H9 (cell line): Measurements from ENCODE around the gene AFMID. TPM values are rescaled to one million over a fixed set of nuclear protein-coding genes. Genes with fewer than 3 reads are reported as not detected.

Experiments
- DNase-seq: peaks from one replicate; pipeline ENCODE4 v3.0.0-alpha.2; 2017
- H2AFZ ChIP-seq: one replicate; pipeline ENCODE4 v1.6.1; 2013; ENCODE audit warnings: mild to moderate bottlenecking, low read length, control low read depth, moderate library complexity
- H2AK5ac ChIP-seq: 2 replicates; pipeline ENCODE4 v1.6.1; 2013; ENCODE audit warnings: low read length, control low read depth, mixed read lengths; ENCODE audit not compliant: insufficient read length
- H2BK120ac ChIP-seq: one replicate; pipeline ENCODE4 v1.6.1; 2013; ENCODE audit warnings: low read depth, mild to moderate bottlenecking, low read length, control low read depth, inconsistent platforms; ENCODE audit not compliant: poor library complexity, severe bottlenecking
- H2BK12ac ChIP-seq: 2 replicates; pipeline ENCODE4 v1.6.1; 2013; ENCODE audit warnings: low read length, control low read depth, mixed read lengths, low read depth; ENCODE audit not compliant: insufficient read length
- H2BK15ac ChIP-seq: 2 replicates; pipeline ENCODE4 v1.6.1; 2013; ENCODE audit warnings: low read depth, low read length, control low read depth
- H2BK20ac ChIP-seq: one replicate; pipeline ENCODE4 v1.6.1; 2013; ENCODE audit warnings: low read depth, mild to moderate bottlenecking, low read length, control low read depth, inconsistent platforms; ENCODE audit not compliant: poor library complexity, severe bottlenecking
- H2BK5ac ChIP-seq: 2 replicates; pipeline ENCODE4 v1.6.1; 2013; ENCODE audit warnings: low read length, control low read depth, mixed read lengths; ENCODE audit not compliant: insufficient read length
- H3K14ac ChIP-seq: 2 replicates; pipeline ENCODE4 v1.6.1; 2013; ENCODE audit warnings: low read length, control low read depth; ENCODE audit not compliant: insufficient read depth
- H3K18ac ChIP-seq: 2 replicates; pipeline ENCODE4 v1.6.1; 2013; ENCODE audit warnings: low read depth, mild to moderate bottlenecking, mixed read lengths, low read length, control low read depth; ENCODE audit not compliant: insufficient read length
- H3K23ac ChIP-seq: 2 replicates; pipeline ENCODE4 v1.6.1; 2013; ENCODE audit warnings: low read length, control low read depth, mixed read lengths, low read depth; ENCODE audit not compliant: insufficient read length
- H3K23me2 ChIP-seq: 2 replicates; pipeline ENCODE4 v1.6.1; 2013; ENCODE audit warnings: low read depth, mild to moderate bottlenecking, mixed read lengths, low read length, control low read depth; ENCODE audit not compliant: insufficient read length, poor library complexity, severe bottlenecking
- H3K27ac ChIP-seq: 2 replicates; pipeline ENCODE4 v1.5.1; 2013; ENCODE audit warnings: low read length, control low read depth, mixed read lengths, low read depth; ENCODE audit not compliant: insufficient read length
- H3K27me3 ChIP-seq: 2 replicates; pipeline ENCODE4 v1.6.1; 2013; ENCODE audit warnings: low read length, control low read depth, inconsistent platforms; ENCODE audit not compliant: insufficient read depth
- H3K4ac ChIP-seq: 2 replicates; pipeline ENCODE4 v1.6.1; 2013; ENCODE audit warnings: low read depth, mild to moderate bottlenecking, control low read depth, inconsistent platforms, low read length, moderate library complexity
- H3K4me1 ChIP-seq: 2 replicates; pipeline ENCODE4 v1.6.1; 2013; ENCODE audit warnings: low read length, control low read depth, inconsistent platforms; ENCODE audit not compliant: insufficient read depth
- H3K4me2 ChIP-seq: 2 replicates; pipeline ENCODE4 v1.6.1; 2013; ENCODE audit warnings: low read length, control low read depth, mixed read lengths; ENCODE audit not compliant: insufficient read length, insufficient read depth
- H3K56ac ChIP-seq: 2 replicates; pipeline ENCODE4 v1.6.1; 2013; ENCODE audit warnings: low read depth, mild to moderate bottlenecking, mixed read lengths, low read length, control low read depth; ENCODE audit not compliant: insufficient read length
- H3K79me1 ChIP-seq: 2 replicates; pipeline ENCODE4 v1.6.1; 2013; ENCODE audit warnings: low read depth, mild to moderate bottlenecking, moderate library complexity, low read length, control low read depth, inconsistent platforms; ENCODE audit not compliant: insufficient read depth, poor library complexity, severe bottlenecking
- H3K79me2 ChIP-seq: 2 replicates; pipeline ENCODE4 v1.6.1; 2013; ENCODE audit warnings: low read length, control low read depth, inconsistent platforms; ENCODE audit not compliant: insufficient read depth
- H3K9ac ChIP-seq: 2 replicates; pipeline ENCODE4 v1.6.1; 2013; ENCODE audit warnings: low read length, control low read depth, mixed read lengths; ENCODE audit not compliant: insufficient read length; ENCODE audit errors: extremely low read depth
- H3K9me3 ChIP-seq: one replicate; pipeline ENCODE4 v1.6.1; 2013; ENCODE audit warnings: low read depth, low read length, inconsistent platforms; ENCODE audit not compliant: control insufficient read depth
- H3T11ph ChIP-seq: one replicate; pipeline ENCODE4 v1.6.1; 2013; ENCODE audit warnings: mild to moderate bottlenecking, low read length, control low read depth, inconsistent platforms
- H4K20me1 ChIP-seq: one replicate; pipeline ENCODE4 v1.6.1; 2013; ENCODE audit not compliant: control insufficient read depth, insufficient read length, insufficient read depth
- H4K5ac ChIP-seq: 2 replicates; pipeline ENCODE4 v1.6.1; 2013; ENCODE audit warnings: low read depth, mild to moderate bottlenecking, mixed read lengths, low read length, control low read depth; ENCODE audit not compliant: insufficient read length
- H4K8ac ChIP-seq: replicated peaks from 2 replicates; pipeline ENCODE4 v1.6.1; 2013; ENCODE audit warnings: low read length, control low read depth, mixed read lengths, low read depth; ENCODE audit not compliant: insufficient read length
- H4K91ac ChIP-seq: 2 replicates; pipeline ENCODE4 v1.6.1; 2013; ENCODE audit warnings: low read depth, mild to moderate bottlenecking, moderate library complexity, mixed read lengths, low read length, control low read depth; ENCODE audit not compliant: insufficient read length
- H3K27ac Mint-ChIP-seq, 3 experiments: 2 replicates in 2 of 3; 3 replicates in 1 of 3; pipeline ENCODE4 v1.8.0; 2020 to 2021; ENCODE audit warnings: mixed read lengths in 3 of 3, mild to moderate bottlenecking in 1 of 3, moderate library complexity in 1 of 3
- H3K27me3 Mint-ChIP-seq: 2 replicates; pipeline ENCODE4 v1.8.0; 2021; ENCODE audit warnings: low read depth, mild to moderate bottlenecking, moderate library complexity, mixed read lengths
- H3K36me3 Mint-ChIP-seq, 3 experiments: 2 replicates in 2 of 3; 3 replicates in 1 of 3; pipeline ENCODE4 v1.8.0; 2020 to 2021; ENCODE audit warnings: low read depth in 3 of 3, mixed read lengths in 3 of 3; ENCODE audit not compliant: insufficient read depth in 1 of 3
- H3K4me1 Mint-ChIP-seq, 2 experiments: 2 replicates each; pipeline ENCODE4 v1.8.0; 2020; ENCODE audit warnings: mixed read lengths in 2 of 2
- H3K4me3 Mint-ChIP-seq, 2 experiments: 2 replicates in 1 of 2; 3 replicates in 1 of 2; pipeline ENCODE4 v1.8.0; 2020 to 2021; ENCODE audit warnings: mild to moderate bottlenecking in 2 of 2, mixed read lengths in 2 of 2, moderate library complexity in 1 of 2
- H3K9me3 Mint-ChIP-seq, 2 experiments: 2 replicates in 1 of 2; 3 replicates in 1 of 2; pipeline ENCODE4 v1.8.0; 2020; ENCODE audit warnings: mild to moderate bottlenecking in 2 of 2, mixed read lengths in 2 of 2, moderate library complexity in 1 of 2
- WGBS: extraction: QIAGEN DNeasy Blood & Tissue Kit; methylation state at CpG from one replicate; pipeline ENCODE4 v1.1.7; 2013; ENCODE audit warnings: missing lambda C conversion rate, low lambda C conversion rate, mixed read lengths; ENCODE audit not compliant: insufficient read length; ENCODE audit errors: extremely low coverage; 5-methylcytosine and 5-hydroxymethylcytosine counted together
- total RNA-seq: library from RNA; stranded (reverse); gene quantifications from 2 replicates; pipeline ENCODE4 v1.2.1, GENCODE V29; 2021
- TF ChIP-seq, protein P1 (sequence below): fragments of 200-600 bp; sonication (generic); conservative IDR thresholded peaks from 3 replicates; pipeline ENCODE4 v1.8.0; 2021; ENCODE audit warnings: antibody characterized with exemption, mild to moderate bottlenecking

The AFMID gene
- total RNA-seq, 1 experiment from 2014 or later, result 64.1 TPM

DNA sequence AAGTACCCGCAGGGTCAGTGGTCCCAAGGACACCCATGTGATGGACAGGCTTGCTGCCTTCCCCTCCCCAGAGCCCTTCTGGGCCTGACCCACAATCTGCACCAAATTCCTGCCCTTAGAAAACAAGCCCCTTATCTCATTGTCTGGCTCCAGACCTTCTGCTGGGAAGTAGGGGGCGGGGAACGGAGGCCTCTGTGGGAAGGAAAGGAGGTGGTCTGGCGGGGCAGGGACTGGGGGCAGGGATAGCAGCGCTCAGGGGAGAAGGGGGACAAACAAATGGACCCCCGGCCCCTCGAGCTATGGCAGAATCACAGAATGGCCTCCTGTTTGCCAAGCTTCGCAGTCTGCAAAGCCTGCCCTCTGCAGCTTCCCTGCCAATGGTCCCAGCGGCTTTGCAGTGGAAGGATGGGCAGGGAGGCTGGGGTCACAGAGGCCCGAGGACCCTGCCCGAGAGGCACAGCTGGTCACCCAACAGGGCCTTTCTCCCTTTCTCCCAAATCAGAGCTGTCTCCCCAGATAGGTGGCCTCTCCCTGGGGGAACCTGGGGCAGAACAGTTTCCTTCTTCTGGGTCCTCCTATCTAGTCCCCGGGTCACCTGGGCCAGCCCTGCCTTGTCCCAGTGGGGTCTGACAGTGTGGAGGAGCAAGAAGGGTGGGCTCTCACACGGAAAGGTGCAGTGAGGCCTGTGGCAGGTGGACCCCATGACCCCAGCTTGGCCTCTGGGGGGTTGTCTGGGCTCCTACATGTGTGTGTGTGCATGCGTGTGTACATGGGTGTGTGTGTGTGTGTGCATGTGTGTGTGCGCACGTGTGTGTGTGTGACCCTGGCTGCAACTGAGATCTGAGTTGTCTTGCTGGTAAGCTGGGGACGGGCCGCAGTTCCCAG is 69.8 kb downstream of the AFMID start:
- no peak overlapping the region for H3T11ph ChIP-seq
- Mint-ChIP-seq H3K9me3 (peaks cover 0 to 3% of the 10 kb centered on the region in 2 experiments; a peak in 1 of 5 replicates), H3K4me3 (no peak overlapping the region), H3K36me3 (no peaks in the 10 kb centered on the region), H3K27ac (no peak overlapping the region), H3K4me1 (peaks cover 17 to 42% of the 10 kb centered on the region in 2 experiments), H3K27me3 (peaks cover 1% of the 10 kb centered on the region; the same call in 1 of the 2 replicates)
- H3K9ac ChIP-seq, result no peak overlapping the region
- no peaks in the 10 kb centered on the region for H4K20me1 ChIP-seq
- H2BK5ac ChIP-seq, result no peak overlapping the region
- no peak overlapping the region for H3K56ac ChIP-seq
- H3K4ac ChIP-seq, result no peak overlapping the region
- no peak overlapping the region for H3K14ac ChIP-seq
- no peak overlapping the region for H3K18ac ChIP-seq
- H3K4me1 ChIP-seq, result peaks cover 3% of the 10 kb centered on the region; the same call in 1 of the 2 replicates
- no peak overlapping the region for H4K8ac ChIP-seq
- no CpG with 5 or more reads among the region's 18 CpGs for WGBS
- H3K79me1 ChIP-seq, result no peaks in the 10 kb centered on the region
- no peak overlapping the region for H2AFZ ChIP-seq
- no peak overlapping the region for H3K27ac ChIP-seq
- no peaks in the 10 kb centered on the region for H3K27me3 ChIP-seq
- no peak overlapping the region for H2BK20ac ChIP-seq
- H2BK120ac ChIP-seq, result no peak overlapping the region
- H3K4me2 ChIP-seq, result no peak overlapping the region
- no peak overlapping the region for H4K5ac ChIP-seq
- TF ChIP-seq, protein P1, sequence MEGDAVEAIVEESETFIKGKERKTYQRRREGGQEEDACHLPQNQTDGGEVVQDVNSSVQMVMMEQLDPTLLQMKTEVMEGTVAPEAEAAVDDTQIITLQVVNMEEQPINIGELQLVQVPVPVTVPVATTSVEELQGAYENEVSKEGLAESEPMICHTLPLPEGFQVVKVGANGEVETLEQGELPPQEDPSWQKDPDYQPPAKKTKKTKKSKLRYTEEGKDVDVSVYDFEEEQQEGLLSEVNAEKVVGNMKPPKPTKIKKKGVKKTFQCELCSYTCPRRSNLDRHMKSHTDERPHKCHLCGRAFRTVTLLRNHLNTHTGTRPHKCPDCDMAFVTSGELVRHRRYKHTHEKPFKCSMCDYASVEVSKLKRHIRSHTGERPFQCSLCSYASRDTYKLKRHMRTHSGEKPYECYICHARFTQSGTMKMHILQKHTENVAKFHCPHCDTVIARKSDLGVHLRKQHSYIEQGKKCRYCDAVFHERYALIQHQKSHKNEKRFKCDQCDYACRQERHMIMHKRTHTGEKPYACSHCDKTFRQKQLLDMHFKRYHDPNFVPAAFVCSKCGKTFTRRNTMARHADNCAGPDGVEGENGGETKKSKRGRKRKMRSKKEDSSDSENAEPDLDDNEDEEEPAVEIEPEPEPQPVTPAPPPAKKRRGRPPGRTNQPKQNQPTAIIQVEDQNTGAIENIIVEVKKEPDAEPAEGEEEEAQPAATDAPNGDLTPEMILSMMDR, result no peak
- H2BK12ac ChIP-seq, result no peak overlapping the region
- no peak for DNase-seq
- no peaks in the 10 kb centered on the region for H3K79me2 ChIP-seq
- H2AK5ac ChIP-seq, result no peak overlapping the region
- H3K9me3 ChIP-seq, result no peaks in the 10 kb centered on the region
- no peaks in the 10 kb centered on the region for H3K23me2 ChIP-seq
- no peak overlapping the region for H4K91ac ChIP-seq
- no peak overlapping the region for H2BK15ac ChIP-seq
- no peak overlapping the region for H3K23ac ChIP-seq

Other genes starting within 250 kb of the AFMID start
- 24.7 and 25.7 TPM in 2 replicates for gene TNRC6C, start 228.7 kb upstream of the AFMID start, total RNA-seq
- gene TMC6, start 58.6 kb upstream of the AFMID start, total RNA-seq, result 85.7 and 86.8 TPM in 2 replicates
- gene TMC8, start 56.6 kb upstream of the AFMID start, total RNA-seq, result 1.0 and 1.9 TPM in 2 replicates
- gene C17orf99, start 41.0 kb upstream of the AFMID start, total RNA-seq, result not detected in 2 replicates
- gene SYNGR2, start 18.8 kb upstream of the AFMID start, total RNA-seq, result 41.0 and 43.9 TPM in 2 replicates
- 95.8 and 98.7 TPM in 2 replicates for gene TK1, start 310 bp upstream of the AFMID start, total RNA-seq
- gene BIRC5, start 26.9 kb downstream of the AFMID start, total RNA-seq, result 97.8 and 104 TPM in 2 replicates
- gene TMEM235, start 44.3 kb downstream of the AFMID start, total RNA-seq, result 0.13 and 0.28 TPM in 2 replicates
- gene SOCS3, start 172.7 kb downstream of the AFMID start, total RNA-seq, result 9.5 and 9.6 TPM in 2 replicates
- gene PGS1, start 191.3 kb downstream of the AFMID start, total RNA-seq, result 41.8 and 45.7 TPM in 2 replicates